Calu3 (cell line): ENCODE data around the gene HS6ST2. TPM values are rescaled to one million over a fixed set of nuclear protein-coding genes. Genes with fewer than 3 reads are reported as not detected.

ENCODE experiments used
- BruUV-seq: library from RNA; stranded (reverse); fragments of 400-500 nt; replicated peaks from 2 replicates; lab custom pipeline; 2021; lab: Mats Ljungman, UMichigan
- CTCF ChIA-PET: fragments of 300-600 bp; sonication (Branson Sonifier 250); formaldehyde crosslinking; loops from one replicate; lab custom pipeline; 2022; ENCODE audit warnings: antibody characterized with exemption; lab: Charles Lee
- DNase-seq: peaks from one replicate; pipeline ENCODE4 v3.0.0; 2022
- H3K27ac Mint-ChIP-seq: one replicate; pipeline ENCODE4 v1.8.0; 2022; ENCODE audit warnings: mixed read lengths; ENCODE audit not compliant: unreplicated experiment
- H3K27me3 Mint-ChIP-seq: one replicate; pipeline ENCODE4 v1.8.0; 2022; ENCODE audit warnings: mixed read lengths; ENCODE audit not compliant: unreplicated experiment
- H3K36me3 Mint-ChIP-seq: one replicate; pipeline ENCODE4 v1.8.0; 2022; ENCODE audit warnings: mild to moderate bottlenecking, moderate library complexity, mixed read lengths; ENCODE audit not compliant: insufficient read depth, unreplicated experiment
- H3K4me1 Mint-ChIP-seq: one replicate; pipeline ENCODE4 v1.8.0; 2022; ENCODE audit warnings: mild to moderate bottlenecking, low read depth, mixed read lengths; ENCODE audit not compliant: unreplicated experiment
- H3K4me3 Mint-ChIP-seq: one replicate; pipeline ENCODE4 v1.8.0; 2022; ENCODE audit warnings: mild to moderate bottlenecking, low read depth, moderate library complexity, mixed read lengths; ENCODE audit not compliant: unreplicated experiment
- H3K9me3 Mint-ChIP-seq: one replicate; pipeline ENCODE4 v1.8.0; 2022; ENCODE audit warnings: low read depth, mixed read lengths; ENCODE audit not compliant: unreplicated experiment
- CTCF ChIP-seq: fragments of 200-600 bp; IDR thresholded peaks from one replicate; pipeline ENCODE4 v1.8.0; 2022; ENCODE audit warnings: antibody characterized with exemption; ENCODE audit not compliant: unreplicated experiment
- intact Hi-C: fragments of 100-400 bp; cut with micrococcal nuclease; formaldehyde crosslinking; loops from one replicate; pipeline ENCODE4 v1.10.0; 2022; ENCODE audit not compliant: unreplicated experiment
- total RNA-seq: library from RNA; stranded (reverse); gene quantifications from 2 replicates; pipeline ENCODE4 v1.2.3, GENCODE V29; 2022

The HS6ST2 gene
- total RNA-seq, 1 experiment from 2014 or later: 40.7 TPM

DNA sequence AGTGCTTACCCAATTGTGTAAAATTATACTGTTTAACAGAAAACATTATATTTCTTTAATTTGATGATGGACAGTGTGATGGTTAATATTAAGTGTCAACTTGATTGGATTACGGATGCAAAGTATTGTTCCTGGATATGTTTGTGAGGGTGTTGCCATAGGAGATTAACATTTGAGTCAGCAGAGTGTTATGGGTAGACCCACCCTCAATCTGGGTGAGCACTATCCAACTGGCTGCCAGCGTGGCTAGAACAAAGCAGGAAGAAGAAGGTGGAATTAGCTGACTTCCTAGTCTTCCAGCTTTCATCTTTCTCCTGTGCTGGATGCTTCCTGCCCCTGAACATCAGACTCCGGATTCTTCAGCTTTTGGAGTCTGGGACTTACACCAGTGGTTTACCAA, 42.1 kb downstream of the HS6ST2 start:
- DNase-seq: no peak
- Mint-ChIP-seq H3K27ac (no peak overlapping the region), H3K9me3 (no peaks in the 10 kb centered on the region), H3K4me1 (peaks cover 8% of the 10 kb centered on the region), H3K27me3 (no peaks in the 10 kb centered on the region), H3K36me3 (no peaks in the 10 kb centered on the region), H3K4me3 (no peak overlapping the region)
- CTCF ChIA-PET: no interaction called here
- intact Hi-C loops: no loop called here
- BruUV-seq: no TSS peak
- no peak for TF ChIP-seq CTCF

GRCh38 chrX:132909643-132910042, 48.8 kb downstream of the HS6ST2 start:
- H3K36me3 Mint-ChIP-seq: no peaks in the 10 kb centered on the region
- H3K27me3 Mint-ChIP-seq: no peaks in the 10 kb centered on the region
- no peak overlapping the region for H3K4me3 Mint-ChIP-seq
- BruUV-seq: no TSS peak
- TF ChIP-seq CTCF: no peak
- intact Hi-C loops: no loop called here
- no peaks in the 10 kb centered on the region for H3K9me3 Mint-ChIP-seq
- CTCF ChIA-PET: no interaction called here
- no peak overlapping the region for H3K27ac Mint-ChIP-seq
- H3K4me1 Mint-ChIP-seq: peaks cover 16% of the 10 kb centered on the region
- DNase-seq: no peak

DNA sequence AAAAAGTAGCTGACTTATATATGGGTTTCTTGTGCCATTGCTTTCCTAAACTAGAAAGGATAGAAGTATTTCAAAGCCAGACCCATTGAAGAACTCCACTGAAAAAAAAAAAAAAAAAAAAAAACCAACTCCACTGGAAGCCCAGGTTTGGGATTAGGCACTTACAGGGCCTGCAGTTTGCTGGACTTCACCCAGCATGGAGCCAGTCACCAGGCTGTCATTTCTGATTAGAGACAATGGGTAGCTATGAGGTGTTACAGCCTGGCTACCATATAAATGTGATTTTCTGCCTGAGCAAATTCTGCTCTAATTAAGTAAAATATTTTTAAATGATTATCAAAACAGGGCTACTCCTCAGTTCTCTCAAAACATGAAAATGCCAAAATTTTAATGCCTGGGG, 49.5 kb downstream of the HS6ST2 start:
- no peaks in the 10 kb centered on the region for H3K9me3 Mint-ChIP-seq
- intact Hi-C loops: no loop called here
- no peak for DNase-seq
- TF ChIP-seq CTCF: no peak
- no peak overlapping the region for H3K4me3 Mint-ChIP-seq
- H3K27me3 Mint-ChIP-seq: no peaks in the 10 kb centered on the region
- no peaks in the 10 kb centered on the region for H3K36me3 Mint-ChIP-seq
- H3K27ac Mint-ChIP-seq: no peak overlapping the region
- CTCF ChIA-PET: interaction anchor here (0.7 kb wide), 1 partner anchor 356 kb away, joined by 4 read pairs; no protein-coding TSS in a partner anchor
- H3K4me1 Mint-ChIP-seq: peaks cover 16% of the 10 kb centered on the region
- no TSS peak for BruUV-seq

GRCh38 chrX:132900633-132901293, 57.7 kb downstream of the HS6ST2 start:
- intact Hi-C loops: no loop called here
- H3K36me3 Mint-ChIP-seq: no peaks in the 10 kb centered on the region
- H3K27ac Mint-ChIP-seq: no peak overlapping the region
- H3K9me3 Mint-ChIP-seq: no peaks in the 10 kb centered on the region
- no TSS peak for BruUV-seq
- CTCF ChIA-PET: no interaction called here
- no peaks in the 10 kb centered on the region for H3K4me1 Mint-ChIP-seq
- H3K4me3 Mint-ChIP-seq: no peak overlapping the region
- no peak for TF ChIP-seq CTCF
- no peaks in the 10 kb centered on the region for H3K27me3 Mint-ChIP-seq
- DNase-seq: no peak
